GM11168 (cell line): ENCODE results near the gene SP100.
"Not testable (repeated sequence)": the region's sequence is repeated elsewhere in the genome, so short reads cannot be mapped to it uniquely, and the experiment has no call there.

Source experiments
- in situ Hi-C: fragments of 300-500 bp; cut with MboI; formaldehyde crosslinking; loops from one replicate; pipeline ENCODE4 v1.12.0; 2022; ENCODE audit warnings: low sequenced_read_pairs; ENCODE audit not compliant: unreplicated experiment

Gene SP100

DNA sequence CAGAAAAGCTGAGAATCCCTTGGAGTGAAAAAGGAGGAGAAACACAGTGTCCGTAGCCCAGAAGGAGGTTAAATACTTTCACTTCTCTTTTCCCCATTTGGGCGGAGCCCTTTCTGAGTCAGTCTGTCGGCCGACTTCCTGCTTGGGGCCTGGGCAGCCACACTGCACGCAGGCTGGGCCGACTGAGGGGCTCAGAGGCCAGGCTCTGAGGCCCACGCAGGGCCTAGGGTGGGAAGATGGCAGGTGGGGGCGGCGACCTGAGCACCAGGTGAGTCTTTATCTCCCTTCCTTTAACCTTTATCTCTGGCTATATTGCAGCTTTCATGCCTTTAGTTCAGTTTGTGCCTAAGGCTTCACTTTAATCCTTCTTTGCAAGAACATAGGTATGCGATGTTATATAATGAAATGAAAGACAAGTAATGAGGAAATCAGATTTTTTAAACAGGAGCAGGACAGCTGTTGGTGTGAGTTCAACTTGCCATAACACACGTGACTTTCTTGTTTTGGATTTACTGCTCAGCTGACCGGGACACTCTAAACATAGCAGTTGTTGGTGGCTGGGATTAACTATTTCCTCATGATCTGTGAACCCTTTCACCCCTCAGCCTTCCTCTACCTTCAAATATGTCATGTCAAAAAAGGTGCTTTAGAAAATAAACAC is at the start of gene SP100:
SP100 (plus strand) TSS at position 141 of the 661 bp plus-strand sequence; CDS start at position 237, 96 bp downstream.
- in situ Hi-C loops: no loop called here

GRCh38 chr2:230382108-230382507 is 33.9 kb upstream of the SP100 start:
- in situ Hi-C loops: no loop called here

DNA sequence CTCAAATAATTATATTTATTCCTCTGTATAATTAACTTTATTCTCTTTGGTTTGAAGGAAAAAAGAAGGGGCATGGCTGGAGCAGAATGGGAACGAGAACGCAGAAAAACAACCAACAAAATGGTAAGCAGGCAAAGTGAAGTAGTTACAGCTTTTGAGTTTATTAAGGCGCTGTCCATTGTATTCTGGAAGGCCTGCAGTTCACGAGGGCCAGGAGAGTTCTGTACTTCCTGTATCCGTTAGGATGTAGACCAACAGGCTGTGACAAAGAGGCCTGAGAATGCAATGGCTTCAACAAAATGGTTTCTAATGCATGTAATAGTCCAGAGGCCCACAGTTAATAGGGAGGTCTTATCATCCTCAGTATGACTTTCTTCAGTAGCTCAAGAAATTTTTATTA is 32.5 kb upstream of the SP100 start:
- in situ Hi-C loops: no loop called here

DNA sequence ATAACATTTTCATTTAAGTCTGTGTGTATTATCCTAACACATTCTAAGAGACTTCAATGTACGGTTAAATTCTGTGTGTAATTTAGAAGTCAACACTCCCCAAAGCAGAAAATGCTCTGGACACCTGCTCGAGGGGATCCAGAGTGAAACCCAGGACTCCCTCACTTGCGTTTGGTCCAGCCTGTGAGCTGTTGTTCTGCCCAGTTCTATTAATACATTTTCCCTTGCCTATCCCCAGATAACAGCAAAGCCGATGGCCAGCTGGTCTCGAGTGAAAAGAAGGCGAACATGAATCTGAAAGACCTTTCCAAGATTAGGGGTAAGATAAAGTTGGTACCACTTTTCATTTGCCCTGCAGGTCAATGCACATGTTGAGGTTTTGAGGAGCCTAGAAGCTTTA is 31.0 kb upstream of the SP100 start:
- in situ Hi-C loops: no loop called here

DNA sequence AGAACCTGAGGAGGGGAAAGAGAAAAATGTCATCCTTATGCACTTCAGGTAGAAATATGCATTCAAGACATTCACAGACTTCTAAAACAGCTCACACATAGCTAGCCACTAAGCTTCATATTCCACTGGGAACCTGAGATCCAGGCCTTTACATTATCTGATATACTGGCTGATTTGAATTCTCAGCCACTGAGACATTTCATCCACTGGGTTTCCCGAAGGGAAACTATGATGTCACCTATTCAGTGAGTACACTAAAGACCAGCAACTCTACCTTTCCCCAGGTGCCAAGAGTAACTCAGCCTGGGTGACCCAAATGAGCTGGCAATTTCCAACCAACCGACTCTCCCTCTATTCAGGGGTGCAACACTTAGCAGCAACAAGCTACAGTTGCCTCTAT is 21.7 kb upstream of the SP100 start:
- in situ Hi-C loops: no loop called here

DNA sequence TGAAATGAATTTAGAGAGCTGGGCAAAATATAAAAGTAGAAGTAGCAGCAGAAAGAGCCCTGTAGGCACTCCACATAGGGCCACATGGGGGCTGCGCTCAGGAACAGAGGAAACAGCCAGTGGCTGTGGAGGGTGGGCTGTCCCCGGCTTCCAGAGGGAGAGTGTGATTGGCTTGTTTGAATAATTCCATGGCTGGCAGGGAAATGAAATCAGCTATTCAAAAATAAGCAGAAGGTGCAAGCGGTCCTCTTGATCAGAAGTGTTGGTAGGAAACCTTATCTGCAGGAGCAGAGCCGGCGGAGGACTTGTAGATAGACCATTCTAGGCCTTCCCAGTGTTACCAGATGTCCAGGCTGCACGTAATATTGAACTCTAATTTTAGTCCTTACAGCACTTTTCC is 17.3 kb upstream of the SP100 start:
- in situ Hi-C loops: not testable (repeated sequence)

DNA sequence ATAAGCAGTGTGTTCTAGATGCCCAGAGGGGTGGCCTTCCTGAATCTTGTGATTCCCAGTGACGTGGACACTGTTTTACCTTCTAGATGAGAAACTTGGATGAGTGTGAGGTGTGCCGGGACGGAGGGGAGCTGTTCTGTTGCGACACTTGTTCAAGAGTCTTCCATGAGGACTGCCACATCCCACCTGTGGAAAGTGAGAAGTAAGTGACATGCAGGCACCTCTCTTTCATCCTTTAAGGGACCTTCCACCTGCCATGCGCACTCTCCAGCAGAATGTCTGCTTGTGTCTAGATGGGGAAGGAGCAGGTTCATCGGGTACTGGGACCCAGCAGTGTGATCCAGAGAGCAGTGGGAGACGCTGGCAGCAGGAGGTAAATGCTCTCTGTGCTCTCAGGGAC is 16.0 kb upstream of the SP100 start:
- in situ Hi-C loops: no loop called here

DNA sequence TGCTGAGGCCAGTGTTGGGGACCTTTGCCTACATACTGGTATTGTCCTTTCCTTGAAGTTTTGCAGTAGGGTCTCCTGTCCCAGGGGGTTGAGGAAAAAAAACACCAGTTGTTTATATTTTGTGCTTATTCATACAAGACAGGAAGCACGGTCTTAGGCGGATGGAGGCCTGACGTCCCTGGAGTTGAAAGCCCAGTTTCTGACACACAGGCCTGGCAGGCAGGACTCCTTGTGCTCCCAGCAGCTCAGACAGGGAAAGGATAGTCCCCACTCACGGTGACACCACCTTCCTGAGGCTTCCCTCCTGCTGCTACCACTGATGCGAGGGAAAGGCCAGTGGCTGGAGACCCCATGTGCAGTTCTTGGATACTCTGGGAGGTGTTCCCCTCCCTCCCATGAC is 15.5 kb upstream of the SP100 start:
- in situ Hi-C loops: no loop called here

GRCh38 chr2:230401026-230401425 is 15.0 kb upstream of the SP100 start:
- in situ Hi-C loops: not testable (repeated sequence)

DNA sequence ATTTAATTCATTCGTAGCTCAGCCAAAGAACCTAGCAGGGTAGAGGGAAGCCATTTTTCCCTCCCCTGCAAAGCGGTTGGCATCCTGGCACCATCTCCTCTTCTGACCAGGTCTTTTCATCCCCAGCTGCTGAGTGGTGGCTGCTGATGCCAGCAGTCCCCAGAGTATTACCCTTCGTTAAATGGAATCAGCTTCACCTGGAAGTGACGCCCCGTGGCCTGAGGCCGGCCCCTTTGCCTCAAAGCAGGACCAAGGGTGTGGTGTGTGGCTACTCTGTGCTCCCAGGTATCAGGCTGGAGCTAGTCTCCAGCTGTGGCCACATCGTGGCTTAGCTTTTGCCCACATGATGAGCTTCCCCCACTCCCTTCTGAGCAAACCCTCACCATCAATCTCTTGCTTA is 12.3 kb upstream of the SP100 start:
- in situ Hi-C loops: no loop called here

DNA sequence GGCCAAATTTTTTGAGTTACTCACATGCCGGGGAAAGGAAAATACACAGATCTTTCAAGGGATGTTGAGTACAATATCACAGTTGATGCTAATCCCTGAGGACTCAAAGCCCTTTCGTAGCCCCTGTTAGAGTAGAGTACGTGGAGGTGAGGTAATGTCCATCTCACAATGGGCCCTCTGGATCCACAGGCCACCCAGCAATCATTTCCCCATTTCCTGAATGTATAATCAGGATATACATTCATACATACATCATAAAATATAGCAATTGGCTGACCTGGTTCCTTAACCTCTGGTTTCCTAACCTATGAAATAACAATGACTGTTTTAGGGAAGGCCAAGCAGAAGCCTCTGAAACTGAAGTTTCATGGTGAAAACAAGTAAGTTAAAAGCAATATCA is 10.2 kb upstream of the SP100 start:
- in situ Hi-C loops: no loop called here

GRCh38 chr2:230408244-230408842 is 7.7 kb upstream of the SP100 start:
- in situ Hi-C loops: no loop called here

GRCh38 chr2:230409316-230409715 is 6.7 kb upstream of the SP100 start:
- in situ Hi-C loops: not testable (repeated sequence)

- in situ Hi-C loops: no loop called here
Observed at GRCh38 chr2:230410263-230410662, 5.7 kb upstream of the SP100 start.

- in situ Hi-C loops: no loop called here
Observed at GRCh38 chr2:230410861-230411569, 5.0 kb upstream of the SP100 start.

DNA sequence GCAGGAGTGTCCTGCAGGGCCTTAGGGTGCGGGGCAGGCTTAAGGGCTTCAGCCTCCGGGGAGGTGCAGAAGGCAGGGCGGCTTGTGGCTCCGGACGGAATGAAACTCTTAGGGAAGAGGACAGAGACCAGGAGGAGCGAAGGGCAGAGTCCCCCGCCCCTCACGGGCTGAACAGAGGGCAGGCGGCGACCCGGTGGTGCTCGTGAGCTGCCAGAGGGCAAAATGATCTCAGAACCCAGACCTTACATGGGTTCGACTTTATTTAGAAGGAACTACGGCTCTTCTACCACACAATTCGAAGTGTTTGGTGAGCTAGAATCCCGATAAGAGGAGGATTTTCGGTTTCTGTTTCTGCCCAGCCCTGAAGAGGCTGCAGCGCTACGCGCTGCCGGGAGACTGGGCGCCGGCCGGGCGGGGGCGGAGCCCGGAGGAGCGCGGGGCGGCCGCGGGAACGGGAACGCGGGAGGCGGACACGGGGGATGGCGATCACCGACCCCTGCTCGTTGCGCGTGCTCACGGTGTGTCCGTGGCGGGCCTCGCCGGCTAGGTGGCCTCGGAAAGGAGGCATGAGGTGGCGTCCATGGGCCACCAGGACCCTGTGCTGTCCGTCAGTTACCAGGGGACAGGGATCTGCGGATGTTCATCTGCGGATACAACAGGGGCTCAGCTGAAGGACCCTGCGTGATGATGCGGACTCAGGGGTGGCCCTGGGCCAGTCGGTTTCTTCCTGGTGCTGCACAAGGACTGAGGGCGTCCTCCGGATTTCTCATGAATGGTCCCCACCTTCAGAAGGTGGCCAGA is 4.2 kb upstream of the SP100 start:
- in situ Hi-C loops: no loop called here

GRCh38 chr2:230412371-230412711 is 3.7 kb upstream of the SP100 start:
- in situ Hi-C loops: no loop called here

- in situ Hi-C loops: no loop called here
Observed at GRCh38 chr2:230412846-230413245, 3.2 kb upstream of the SP100 start.

- in situ Hi-C loops: no loop called here
Observed at GRCh38 chr2:230413479-230413878, 2.5 kb upstream of the SP100 start.

DNA sequence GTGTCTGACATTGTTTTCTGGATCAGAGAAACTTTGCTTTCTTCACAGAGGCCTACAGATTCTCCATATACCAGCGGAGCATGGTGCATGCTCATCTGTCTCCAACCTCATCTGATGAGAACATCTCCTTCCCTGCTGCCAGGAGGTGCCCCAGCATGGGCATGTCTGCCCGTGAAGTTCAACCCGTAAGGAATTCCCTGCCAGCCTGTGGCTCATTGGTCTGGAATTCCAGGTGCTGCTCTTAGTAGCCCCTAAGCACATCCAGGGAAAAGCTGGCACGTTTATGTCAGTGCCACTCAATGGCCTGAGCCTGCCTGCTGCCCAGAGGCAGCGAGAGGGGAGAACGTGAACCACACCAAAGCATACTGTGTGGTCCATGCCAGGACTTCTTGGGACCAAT is 1.7 kb upstream of the SP100 start:
- in situ Hi-C loops: no loop called here

DNA sequence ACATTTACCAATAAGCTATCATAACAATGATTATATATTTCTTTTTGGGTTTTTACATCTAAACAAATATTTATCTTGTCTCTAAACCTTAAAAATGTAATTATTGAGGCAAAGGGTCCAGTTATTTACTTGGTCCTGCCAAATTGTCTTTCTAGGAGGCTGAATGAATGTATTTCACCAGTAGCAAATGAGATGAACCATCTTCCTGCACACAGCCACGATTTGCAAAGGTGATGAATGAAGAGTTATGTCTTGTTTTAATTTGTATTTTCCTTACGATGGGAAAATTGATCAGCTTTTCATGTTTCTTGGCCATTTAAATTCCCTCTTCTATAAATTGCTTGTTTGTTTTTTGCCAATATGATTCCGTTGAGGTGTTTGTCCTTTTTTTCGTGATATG is 1.4 kb downstream of the SP100 start:
- in situ Hi-C loops: no loop called here
